B cell (primary cell): Measurements from ENCODE around the gene CREB5. TPM values are rescaled to one million over a fixed set of nuclear protein-coding genes. Genes with fewer than 3 reads are reported as not detected.

Source experiments
- ATAC-seq: fragments of 200-7000 bp; cut with Tn5 transposase; one replicate; pipeline ENCODE4 v1.10.0; 2021; ENCODE audit warnings: low read depth, mild to moderate bottlenecking, moderate number of reproducible peaks, moderate library complexity
- CTCF ChIA-PET: fragments of 350-600 bp; sonication (Branson Sonifier 250); formaldehyde crosslinking; loops from one replicate; lab custom pipeline; 2021; ENCODE audit warnings: antibody characterized with exemption, inconsistent platforms; lab: Charles Lee
- POLR2A ChIA-PET: fragments of 350-600 bp; sonication (Branson Sonifier 250); formaldehyde crosslinking; loops from one replicate; lab custom pipeline; 2021; ENCODE audit warnings: antibody characterized with exemption; lab: Charles Lee
- DNase-seq: peaks from one replicate; pipeline ENCODE4 v3.0.0; 2013
- H2AFZ ChIP-seq: 2 replicates; pipeline ENCODE4 v1.6.1; 2012; ENCODE audit warnings: mild to moderate bottlenecking, low read depth, low read length; ENCODE audit not compliant: insufficient read depth, poor library complexity, severe bottlenecking
- H3K27ac ChIP-seq, 2 donors: 1 replicate in 1 of 2; 2 replicates in 1 of 2; pipeline ENCODE4 v1.5.1; 2012 to 2013; ENCODE audit warnings: low read length in 2 of 2, mild to moderate bottlenecking in 2 of 2, moderate library complexity in 1 of 2
- H3K27me3 ChIP-seq, 4 experiments: fragments of 200-600 bp in 1 of 4; sonication (generic) in 1 of 4; replicated peaks in 1 of 4; 1 replicate in 2 of 4; 2 replicates in 2 of 4; pipeline versions ENCODE4 v1.6.1 to v1.7.0; 2013 to 2016; ENCODE audit warnings: low read length in 3 of 4, mild to moderate bottlenecking in 2 of 4, mixed read lengths in 1 of 4, moderate library complexity in 1 of 4; ENCODE audit not compliant: insufficient read depth in 4 of 4, control insufficient read depth in 3 of 4; ENCODE audit errors: control extremely low read depth in 1 of 4
- H3K36me3 ChIP-seq, 2 experiments: replicated peaks in 1 of 2; 1 replicate in 1 of 2; 2 replicates in 1 of 2; pipeline versions ENCODE4 v1.6.1 to v1.7.1; 2013; ENCODE audit warnings: low read length in 1 of 2; ENCODE audit not compliant: insufficient read depth in 2 of 2, control insufficient read depth in 1 of 2; ENCODE audit errors: control extremely low read depth in 1 of 2, extremely low read depth in 1 of 2
- H3K4me1 ChIP-seq, 2 donors: fragments of 200-600 bp in 1 of 2; sonication (generic) in 1 of 2; 1 replicate in 1 of 2; 2 replicates in 1 of 2; pipeline versions ENCODE4 v1.5.1 to v1.6.1; 2013 to 2017; ENCODE audit warnings: low read length in 2 of 2; ENCODE audit not compliant: control insufficient read depth in 2 of 2, insufficient read depth in 2 of 2
- H3K4me2 ChIP-seq: replicated peaks from 2 replicates; pipeline ENCODE3; 2012; ENCODE audit warnings: mild to moderate bottlenecking, low read depth, low read length; ENCODE audit not compliant: poor library complexity, severe bottlenecking
- H3K4me3 ChIP-seq, 5 experiments: fragments of 200-600 bp in 1 of 5; sonication (generic) in 1 of 5; 1 replicate in 3 of 5; 2 replicates in 2 of 5; pipeline versions ENCODE4 v1.5.1 to v1.7.0; 2011 to 2016; ENCODE audit warnings: low read length in 4 of 5, mild to moderate bottlenecking in 4 of 5, low read depth in 2 of 5, control low read depth in 1 of 5, moderate library complexity in 1 of 5; ENCODE audit not compliant: insufficient read depth in 1 of 5; ENCODE audit errors: control extremely low read depth in 1 of 5, extremely low read depth in 1 of 5
- H3K79me2 ChIP-seq: fragments of 200-600 bp; sonication (generic); one replicate; pipeline ENCODE4 v1.6.0; 2016; ENCODE audit warnings: low read length; ENCODE audit not compliant: control insufficient read depth, insufficient read depth
- H3K9ac ChIP-seq: fragments of 200-600 bp; sonication (generic); 2 replicates; pipeline ENCODE4 v1.6.1; 2017; ENCODE audit warnings: mild to moderate bottlenecking, low read length, moderate library complexity
- H3K9me3 ChIP-seq, 3 donors: one replicate each; pipeline versions ENCODE4 v1.6.1 to v1.7.1; 2013; ENCODE audit warnings: low read length in 2 of 3; ENCODE audit not compliant: control insufficient read depth in 2 of 3, insufficient read depth in 1 of 3; ENCODE audit errors: control extremely low read depth in 1 of 3
- H4K20me1 ChIP-seq: 2 replicates; pipeline ENCODE4 v1.6.0; 2012; ENCODE audit warnings: mild to moderate bottlenecking, low read length; ENCODE audit not compliant: insufficient read depth, control insufficient read depth, poor library complexity, severe bottlenecking
- H3K27ac Mint-ChIP-seq: one replicate; pipeline ENCODE4 v1.8.0; 2021; ENCODE audit warnings: mixed read lengths
- H3K27me3 Mint-ChIP-seq: one replicate; pipeline ENCODE4 v1.8.0; 2021; ENCODE audit warnings: mixed read lengths
- H3K4me1 Mint-ChIP-seq: one replicate; pipeline ENCODE4 v1.8.0; 2021; ENCODE audit warnings: mixed read lengths
- H3K4me3 Mint-ChIP-seq: one replicate; pipeline ENCODE4 v1.8.0; 2021; ENCODE audit warnings: mixed read lengths
- H3K9me3 Mint-ChIP-seq: one replicate; pipeline ENCODE4 v1.8.0; 2022; ENCODE audit warnings: mixed read lengths; ENCODE audit not compliant: insufficient read depth
- CTCF ChIP-seq: fragments of 200-600 bp; IDR thresholded peaks from one replicate; pipeline ENCODE4 v1.8.0; 2022; ENCODE audit warnings: antibody characterized with exemption, mild to moderate bottlenecking
- EZH2 ChIP-seq: IDR thresholded peaks from 2 replicates; pipeline ENCODE4 v1.6.1; 2012; ENCODE audit warnings: borderline replicate concordance, low read depth, mild to moderate bottlenecking, moderate library complexity, low read length; ENCODE audit not compliant: insufficient read depth, poor library complexity, severe bottlenecking
- WGBS: methylation state at CpG from one replicate; pipeline ENCODE4 v1.1.5; 2013; ENCODE audit warnings: missing lambda C conversion rate; ENCODE audit not compliant: insufficient coverage; 5-methylcytosine and 5-hydroxymethylcytosine counted together
- intact Hi-C: fragments of 100-400 bp; cut with micrococcal nuclease; formaldehyde crosslinking; loops from one replicate; pipeline ENCODE4 v1.10.0; 2022
- polyA plus RNA-seq: library from polyadenylated mRNA; depleted of rRNA; stranded (reverse); fragments of >200 nt; gene quantifications from 2 replicates; pipeline ENCODE4 v1.2.3, GENCODE V29; 2012
- total RNA-seq, 2 donors: library from RNA; stranded (reverse); fragments of 120-200 nt in 1 of 2; gene quantifications; 1 replicate in 1 of 2; 2 replicates in 1 of 2; pipeline versions ENCODE4 v1.2.3 to v1.2.4, GENCODE V29; 2013 to 2022

Gene CREB5
- total and polyA plus RNA-seq, 2 donors (not counting 1 experiment from before 2014, with no cell fraction given) = 0.05 to 0.95 TPM

- POLR2A ChIA-PET = no interaction called here
- intact Hi-C loops = no loop called here
- H3K27me3 Mint-ChIP-seq = peaks cover 41% of the 10 kb centered on the region
Observed at GRCh38 chr7:28432105-28432504, 19.8 kb downstream of the CREB5 start.

GRCh38 chr7:28433039-28433438 lies 20.7 kb downstream of the CREB5 start:
- Histone ChIP-seq H3K4me1 (no peaks in the 10 kb centered on the region), H3K27me3 (peaks cover 0 to 14% (median 5%) of the 10 kb centered on the region in 4 experiments), H3K27ac (no peak overlapping the region), H3K4me3 (no peak overlapping the region), H3K9ac (no peak overlapping the region), H4K20me1 (no peaks in the 10 kb centered on the region), H2AFZ (no peak overlapping the region), H3K36me3 (no peaks in the 10 kb centered on the region), H3K79me2 (no peaks in the 10 kb centered on the region), H3K9me3 (no peaks in the 10 kb centered on the region), H3K4me2 (no peak overlapping the region)
- no CpG with 5 or more reads among the region's 2 CpGs for WGBS
- Mint-ChIP-seq H3K27me3 (peaks cover 44% of the 10 kb centered on the region), H3K4me1 (no peaks in the 10 kb centered on the region), H3K27ac (no peak overlapping the region), H3K9me3 (no peaks in the 10 kb centered on the region), H3K4me3 (no peak overlapping the region)
- ChIA-PET POLR2A (no interaction called here), CTCF (no interaction called here)
- no peak for DNase-seq
- no peak for TF ChIP-seq CTCF
- TF ChIP-seq EZH2 = no peak
- intact Hi-C loops = no loop called here
- ATAC-seq = no peak

More at GRCh38 chr7:28432105-28432504, 19.8 kb downstream of the CREB5 start:
- Histone ChIP-seq H3K4me3 (no peak overlapping the region), H3K27me3 (peaks cover 0 to 14% (median 2%) of the 10 kb centered on the region in 4 experiments), H3K36me3 (no peaks in the 10 kb centered on the region), H3K27ac (no peak overlapping the region), H3K4me1 (no peaks in the 10 kb centered on the region), H3K9ac (no peak overlapping the region), H4K20me1 (no peaks in the 10 kb centered on the region), H3K9me3 (no peaks in the 10 kb centered on the region), H2AFZ (no peak overlapping the region), H3K79me2 (no peaks in the 10 kb centered on the region), H3K4me2 (no peak overlapping the region)
- CTCF ChIA-PET = no interaction called here
- 100% methylated on average over 7 of the region's 7 CpGs for WGBS
- Mint-ChIP-seq H3K4me3 (no peak overlapping the region), H3K27ac (no peak overlapping the region), H3K9me3 (no peaks in the 10 kb centered on the region), H3K4me1 (no peaks in the 10 kb centered on the region)
- TF ChIP-seq EZH2 = no peak
- TF ChIP-seq CTCF = no peak
- ATAC-seq = no peak
- no peak for DNase-seq
